Measurements from ENCODE around the gene EFCAB6. TPM values are rescaled to one million over a fixed set of nuclear protein-coding genes. Genes with fewer than 3 reads are reported as not detected.

Gene EFCAB6
- total and polyA plus RNA-seq, 11 donors: 0.53 to 2.3 (median 1.5) TPM

GRCh38 chr22:43652845-43653244 is 159.3 kb downstream of the EFCAB6 start:
- no peak overlapping the region for H3K4me3 ChIP-seq
- no peaks in the 10 kb centered on the region for H3K4me1 ChIP-seq
- H3K36me3 ChIP-seq: no peaks in the 10 kb centered on the region
- ATAC-seq (no peak), DNase-seq (no peak)
- no peak overlapping the region for H3K27ac ChIP-seq
- intact Hi-C loops (cut with DNase I): no loop called here
- WGBS, 4 donors: 80 to 98% (median 96%) methylated on average over 4 of the region's 4 CpGs
- TF ChIP-seq POLR2A (IDR thresholded peaks at IDR 0.05): no peak
- no peak for TF ChIP-seq CTCF (IDR thresholded peaks at IDR 0.05)
- H3K9me3 ChIP-seq: peaks cover 0 to 15% (median 3%) of the 10 kb centered on the region in 12 donors
- no peaks in the 10 kb centered on the region for H3K27me3 ChIP-seq

GRCh38 chr22:43643387-43643786 is 168.7 kb downstream of the EFCAB6 start:
- peak in 1 of 4 donors; percentile 49 for ATAC-seq
- 54 to 68% (median 57%) methylated on average over 6 of the region's 6 CpGs for WGBS, 4 donors

GRCh38 chr22:43642319-43643206 is 169.5 kb downstream of the EFCAB6 start:
- H3K27me3 ChIP-seq: no peaks in the 10 kb centered on the region
- H3K4me3 ChIP-seq: no peak overlapping the region
- TF ChIP-seq POLR2A (IDR thresholded peaks at IDR 0.05): no peak
- TF ChIP-seq CTCF (IDR thresholded peaks at IDR 0.05): no peak
- 63 to 67% (median 64%) methylated on average over 11 of the region's 11 CpGs for WGBS, 4 donors
- no peak overlapping the region for H3K27ac ChIP-seq
- peaks cover 0 to 23% (median 8%) of the 10 kb centered on the region in 12 donors for H3K9me3 ChIP-seq
- DNase-seq (no peak), ATAC-seq (no peak)
- intact Hi-C loops (cut with DNase I): no loop called here
- no peaks in the 10 kb centered on the region for H3K36me3 ChIP-seq
- no peaks in the 10 kb centered on the region for H3K4me1 ChIP-seq

More at GRCh38 chr22:43643387-43643786, 168.7 kb downstream of the EFCAB6 start:
- Histone ChIP-seq H3K27ac (no peak overlapping the region), H3K4me3 (no peak overlapping the region), H3K27me3 (no peaks in the 10 kb centered on the region), H3K9me3 (peaks cover 0 to 23% (median 8%) of the 10 kb centered on the region in 12 donors), H3K36me3 (no peaks in the 10 kb centered on the region), H3K4me1 (no peaks in the 10 kb centered on the region)
- DNase-seq: no peak
- intact Hi-C loops (cut with DNase I): no loop called here
- TF ChIP-seq CTCF (IDR thresholded peaks at IDR 0.05) (no peak), POLR2A (IDR thresholded peaks at IDR 0.05) (no peak)

- H3K27ac ChIP-seq: no peak overlapping the region
- TF ChIP-seq CTCF (IDR thresholded peaks at IDR 0.05): no peak
- no peak for TF ChIP-seq POLR2A (IDR thresholded peaks at IDR 0.05)
- no peaks in the 10 kb centered on the region for H3K4me1 ChIP-seq
- no peaks in the 10 kb centered on the region for H3K36me3 ChIP-seq
- intact Hi-C loops (cut with DNase I): loop anchor here in 1 of 10 donors (10.0 kb wide), 1 partner anchor 55 kb away; no protein-coding TSS in a partner anchor
- 57 to 84% (median 75%) methylated on average over 3 of the region's 3 CpGs for WGBS, 4 donors
- H3K9me3 ChIP-seq: peaks cover 0 to 23% (median 8%) of the 10 kb centered on the region in 12 donors
- no peak for ATAC-seq
- no peak for DNase-seq
- no peak overlapping the region for H3K4me3 ChIP-seq
- no peaks in the 10 kb centered on the region for H3K27me3 ChIP-seq
These were observed 172.7 kb downstream of the EFCAB6 start for GRCh38 chr22:43639228-43639948.

Measured in heart left ventricle (tissue), 16 donors.